HG03066 (cell line): ENCODE results near the gene GSK3B.
A peak's percentile ranks its signal among the peaks of the same experiment; 100 is the strongest.

Experiments used
- ATAC-seq: cut with Tn5 transposase; IDR thresholded peaks from one replicate; pipeline ENCODE4 v1.9.1; 2021; ENCODE audit warnings: low read depth; ENCODE audit not compliant: unreplicated experiment

Gene GSK3B

DNA sequence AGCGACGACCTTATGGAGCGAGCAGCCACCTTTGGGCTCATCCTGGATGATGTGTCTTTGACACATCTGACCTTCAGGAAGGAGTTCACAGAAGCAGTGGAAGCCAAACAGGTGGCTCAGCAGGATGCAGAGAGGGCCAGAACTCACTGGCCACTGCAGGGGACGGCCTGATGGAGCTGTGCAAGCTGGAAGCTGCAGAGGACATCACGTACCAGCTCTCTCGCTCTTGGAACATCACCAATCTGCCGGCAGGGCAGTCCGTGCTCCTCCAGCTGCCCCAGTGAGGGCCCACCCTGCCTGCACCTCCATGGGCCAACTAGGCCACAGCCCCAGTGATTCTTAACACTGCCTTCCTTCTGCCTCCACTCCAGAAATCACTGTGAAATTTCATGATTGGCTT lies 302.0 kb downstream of the GSK3B start:
- ATAC-seq = no peak

GRCh38 chr3:119790369-119790768 lies 303.9 kb downstream of the GSK3B start:
- ATAC-seq = no peak

- ATAC-seq = no peak
Observed at GRCh38 chr3:119786409-119786808, 307.8 kb downstream of the GSK3B start.

- no peak for ATAC-seq
Observed at GRCh38 chr3:119783883-119784282, 310.4 kb downstream of the GSK3B start.

DNA sequence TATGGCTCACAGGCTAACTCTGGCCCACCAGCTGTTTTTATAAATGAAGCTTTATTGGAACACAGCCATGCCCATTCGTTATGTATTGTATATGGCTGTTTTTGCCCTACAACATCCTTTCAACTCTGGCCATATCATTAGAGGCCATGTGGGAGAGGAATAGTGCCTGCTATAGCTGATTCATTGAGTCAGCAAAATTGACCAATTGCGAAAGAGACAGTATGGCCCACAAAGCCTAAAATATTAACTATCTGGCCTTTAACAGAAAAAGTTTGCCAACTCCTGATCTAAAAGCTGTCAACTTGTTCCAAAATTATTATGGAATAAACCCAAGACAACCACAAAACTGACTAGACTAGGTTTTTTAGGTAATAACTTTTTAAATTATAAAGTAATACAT lies 311.0 kb downstream of the GSK3B start:
- ATAC-seq = no peak

DNA sequence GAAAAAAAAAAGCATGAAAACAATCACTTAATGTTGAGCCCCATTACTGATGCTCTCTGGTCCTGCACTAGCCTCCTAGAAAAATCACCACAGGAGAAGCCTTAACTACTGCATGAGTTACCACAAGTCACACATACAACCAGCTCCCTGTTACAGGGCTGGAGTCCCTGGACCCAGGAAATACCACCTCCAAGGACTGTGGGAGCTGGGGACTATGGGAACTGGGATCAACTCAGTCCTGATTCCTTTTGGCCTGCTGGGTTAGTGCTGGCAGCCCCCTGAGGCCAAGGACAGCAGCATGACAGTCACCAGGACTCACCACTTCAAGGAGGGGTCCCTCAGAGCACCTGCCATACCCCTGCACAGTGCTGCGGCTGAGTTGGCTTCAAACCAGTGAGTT lies 311.8 kb downstream of the GSK3B start:
- ATAC-seq = no peak

DNA sequence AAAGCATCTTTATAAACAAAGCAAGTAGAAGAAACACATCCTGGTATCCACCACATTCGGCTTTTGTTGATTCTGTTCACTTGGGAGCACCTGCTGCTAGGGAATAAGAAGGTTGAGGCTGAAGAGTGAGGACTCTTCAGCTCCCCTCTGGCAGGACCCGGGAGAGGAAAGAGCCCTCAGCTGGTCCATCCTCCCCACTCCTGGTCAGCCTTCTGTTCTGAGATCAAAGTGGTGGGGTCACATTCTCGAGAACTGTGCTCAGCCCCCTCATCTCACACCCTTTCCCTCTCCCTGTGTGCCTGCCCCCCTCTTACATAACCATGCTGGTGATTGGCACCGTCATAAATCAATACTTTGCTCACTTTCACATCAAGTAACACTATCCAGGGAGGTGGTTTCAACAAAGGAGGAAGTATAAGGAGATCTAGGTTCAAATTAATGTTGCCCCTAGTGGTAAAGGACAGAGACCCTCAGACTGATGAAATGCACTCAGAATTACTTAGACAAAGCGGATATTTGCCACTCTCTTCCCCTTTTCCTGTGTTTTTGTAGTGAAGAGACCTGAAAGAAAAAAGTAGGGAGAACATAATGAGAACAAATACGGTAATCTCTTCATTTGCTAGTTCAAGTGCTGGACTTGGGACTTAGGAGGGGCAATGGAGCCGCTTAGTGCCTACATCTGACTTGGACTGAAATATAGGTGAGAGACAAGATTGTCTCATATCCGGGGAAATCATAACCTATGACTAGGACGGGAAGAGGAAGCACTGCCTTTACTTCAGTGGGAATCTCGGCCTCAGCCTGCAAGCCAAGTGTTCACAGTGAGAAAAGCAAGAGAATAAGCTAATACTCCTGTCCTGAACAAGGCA lies 312.7 kb downstream of the GSK3B start, which contains the start of gene NR1I2:
NR1I2 (plus strand) TSS at position 772 of the 869 bp plus-strand sequence.
- ATAC-seq = no peak

DNA sequence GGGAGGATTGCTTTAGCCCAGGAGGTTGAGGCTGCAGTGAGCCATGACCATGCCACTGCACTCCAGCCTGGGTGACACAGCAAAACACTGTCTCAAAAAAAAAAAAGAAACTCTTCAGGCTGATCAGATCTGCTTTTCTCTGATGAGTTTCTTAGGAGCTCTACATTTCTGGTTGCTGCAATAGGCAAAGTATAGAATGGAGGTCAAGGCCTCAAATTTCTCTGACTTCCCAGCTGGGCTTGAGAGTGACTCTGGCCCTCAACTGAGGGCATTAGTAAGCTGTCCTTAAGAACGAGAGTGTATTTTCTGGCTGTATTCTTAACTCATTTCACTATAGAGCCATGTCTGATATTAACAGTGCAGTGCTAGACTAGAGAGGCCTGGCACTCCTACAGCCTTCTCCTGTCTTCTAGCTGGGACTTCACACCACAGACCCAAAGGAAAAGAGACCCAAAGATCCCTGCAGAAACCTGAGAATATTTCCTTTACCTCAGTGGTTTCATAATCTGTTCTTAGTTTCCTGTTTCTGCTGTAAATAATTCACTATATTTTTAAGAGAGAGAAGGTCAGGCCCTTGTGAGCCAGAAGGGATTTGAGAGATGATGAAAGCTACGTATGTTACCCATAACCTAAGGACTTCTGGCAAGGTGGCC lies 314.4 kb downstream of the GSK3B start:
- peak; percentile 78 for ATAC-seq

DNA sequence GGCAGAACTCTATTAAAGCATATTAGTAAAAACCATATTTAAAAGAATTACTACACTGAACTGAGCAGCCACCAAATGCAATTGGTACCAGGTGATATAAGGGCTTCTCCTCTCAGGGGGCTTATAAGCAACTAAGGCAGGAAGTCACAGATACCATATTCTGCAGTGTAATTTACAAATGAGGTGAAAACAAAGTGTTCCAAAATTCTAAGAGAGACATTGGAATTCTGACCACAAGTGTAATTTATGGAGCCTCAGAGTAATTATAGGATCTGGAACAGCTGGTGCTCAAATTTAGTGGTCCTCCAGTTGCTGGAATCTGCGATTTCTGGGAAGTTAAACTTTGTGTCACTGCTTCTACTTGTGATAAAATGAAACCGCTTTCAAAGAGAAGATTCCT lies 315.4 kb downstream of the GSK3B start:
- no peak for ATAC-seq

GRCh38 chr3:119778176-119778575 lies 316.1 kb downstream of the GSK3B start:
- no peak for ATAC-seq

DNA sequence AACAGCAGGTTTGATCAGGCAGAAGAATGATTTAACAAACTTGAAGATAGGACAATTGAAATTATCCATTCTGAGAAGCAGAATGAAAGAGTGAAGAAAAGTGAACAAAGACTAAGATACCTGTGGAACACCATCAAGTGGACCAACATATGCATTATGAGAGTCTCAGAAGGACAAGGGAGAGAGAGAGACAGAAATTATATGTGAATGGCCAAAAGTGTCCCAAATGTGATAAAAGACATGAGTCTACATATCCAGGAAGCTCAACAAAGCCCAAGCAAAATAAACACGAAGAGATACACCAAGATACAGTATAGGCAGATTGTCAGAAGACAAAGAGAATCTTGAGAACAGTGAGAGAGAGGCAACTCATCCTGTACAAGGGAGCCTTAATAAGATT lies 317.9 kb downstream of the GSK3B start:
- ATAC-seq = no peak

- peak; percentile 78 for ATAC-seq
Observed at GRCh38 chr3:119774444-119774843, 319.8 kb downstream of the GSK3B start.
